Measurements from ENCODE around the gene C9orf72.

DNA sequence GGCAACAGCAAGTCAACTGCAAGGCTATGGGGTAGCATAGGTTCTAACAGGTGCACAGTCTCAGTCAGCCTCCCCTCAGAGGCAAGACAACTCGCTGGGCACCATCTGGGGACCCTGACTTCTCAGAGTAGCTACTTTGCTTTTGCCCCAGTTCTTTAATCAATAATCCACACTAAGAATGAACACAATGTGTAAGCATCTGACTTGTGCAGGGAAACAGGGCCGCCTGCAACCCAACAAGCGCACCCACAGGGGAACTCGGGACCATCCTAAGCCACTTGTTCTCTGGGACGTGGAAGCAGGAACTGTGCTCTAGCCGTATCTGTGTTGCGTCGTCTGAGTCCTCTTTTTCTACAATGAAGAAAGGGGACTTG is 45.6 kb downstream of the C9orf72 start:
- TF ChIP-seq, protein P1, sequence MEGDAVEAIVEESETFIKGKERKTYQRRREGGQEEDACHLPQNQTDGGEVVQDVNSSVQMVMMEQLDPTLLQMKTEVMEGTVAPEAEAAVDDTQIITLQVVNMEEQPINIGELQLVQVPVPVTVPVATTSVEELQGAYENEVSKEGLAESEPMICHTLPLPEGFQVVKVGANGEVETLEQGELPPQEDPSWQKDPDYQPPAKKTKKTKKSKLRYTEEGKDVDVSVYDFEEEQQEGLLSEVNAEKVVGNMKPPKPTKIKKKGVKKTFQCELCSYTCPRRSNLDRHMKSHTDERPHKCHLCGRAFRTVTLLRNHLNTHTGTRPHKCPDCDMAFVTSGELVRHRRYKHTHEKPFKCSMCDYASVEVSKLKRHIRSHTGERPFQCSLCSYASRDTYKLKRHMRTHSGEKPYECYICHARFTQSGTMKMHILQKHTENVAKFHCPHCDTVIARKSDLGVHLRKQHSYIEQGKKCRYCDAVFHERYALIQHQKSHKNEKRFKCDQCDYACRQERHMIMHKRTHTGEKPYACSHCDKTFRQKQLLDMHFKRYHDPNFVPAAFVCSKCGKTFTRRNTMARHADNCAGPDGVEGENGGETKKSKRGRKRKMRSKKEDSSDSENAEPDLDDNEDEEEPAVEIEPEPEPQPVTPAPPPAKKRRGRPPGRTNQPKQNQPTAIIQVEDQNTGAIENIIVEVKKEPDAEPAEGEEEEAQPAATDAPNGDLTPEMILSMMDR (IDR thresholded peaks at IDR 0.05; ENCODE audit: insufficient read depth, low read length, poor library complexity, severe bottlenecking), result no peak
- TF ChIP-seq EZH2phosphoT487 (conservative IDR thresholded peaks at IDR 0.05; ENCODE audit: low read length), result no peak
